K562 (cell line): ENCODE data around the gene DYNC1H1. TPM values are rescaled to one million over a fixed set of nuclear protein-coding genes. Genes with fewer than 3 reads are reported as not detected.

Source experiments
- BRCA1 ChIP-seq, 2 experiments: fragments of 450-650 bp in 1 of 2; sonication (generic) in 1 of 2; formaldehyde crosslinking in 1 of 2; IDR thresholded peaks; 2 replicates each; pipeline versions ENCODE4 v1.5.0 to v1.6.1; 2017 to 2020; ENCODE audit warnings: mild to moderate bottlenecking in 1 of 2, missing genetic modification reagents in 1 of 2
- C11orf30 ChIP-seq: fragments of 450-650 bp; IDR thresholded peaks from 2 replicates; pipeline ENCODE4 v1.6.1; 2016; ENCODE audit warnings: low read depth, mild to moderate bottlenecking
- E2F4 ChIP-seq: sonication (generic); formaldehyde crosslinking; IDR thresholded peaks from 2 replicates; pipeline ENCODE4 v1.8.0; 2022; ENCODE audit warnings: mild to moderate bottlenecking, low read depth, missing genetic modification reagents
- E2F8 ChIP-seq: fragments of 450-650 bp; IDR thresholded peaks from 2 replicates; pipeline ENCODE4 v1.7.1; 2018; ENCODE audit warnings: mild to moderate bottlenecking, low read depth; ENCODE audit not compliant: partially characterized antibody
- FOSL1 ChIP-seq: fragments of 200-800 bp; sonication (Bioruptor generic); conservative IDR thresholded peaks from 2 replicates; pipeline ENCODE4 v1.6.1; 2016; ENCODE audit warnings: missing genetic modification characterization, missing compliant biosample characterization
- HDAC6 ChIP-seq: IDR thresholded peaks from 2 replicates; pipeline ENCODE4 v1.6.1; 2012; ENCODE audit warnings: low read depth, mild to moderate bottlenecking, control low read depth, inconsistent platforms, low read length, moderate library complexity
- IFI16 ChIP-seq: fragments of 250-450 bp; sonication (Bioruptor Pico); IDR thresholded peaks from 2 replicates; pipeline ENCODE4 v2.1.2; 2022; ENCODE audit warnings: mild to moderate bottlenecking, inconsistent platforms
- MEF2D ChIP-seq: conservative IDR thresholded peaks from 2 replicates; pipeline ENCODE4 v1.6.1; 2016; ENCODE audit warnings: low read depth, missing genetic modification characterization, missing compliant biosample characterization
- NFE2 ChIP-seq: IDR thresholded peaks from 2 replicates; pipeline ENCODE4 v1.6.1; 2014; ENCODE audit warnings: antibody characterized with exemption, low read depth
- NR2F6 ChIP-seq: fragments of 450-650 bp; formaldehyde crosslinking; IDR thresholded peaks from 2 replicates; pipeline ENCODE4 v1.4.0; 2020; ENCODE audit warnings: mild to moderate bottlenecking
- NUFIP1 ChIP-seq: fragments of 450-650 bp; IDR thresholded peaks from 2 replicates; pipeline ENCODE4 v1.6.1; 2018; ENCODE audit not compliant: partially characterized antibody
- RCOR1 ChIP-seq, 2 experiments: IDR thresholded peaks; 2 replicates each; pipeline ENCODE4 v1.6.1; 2012; ENCODE audit warnings: low read depth in 2 of 2, low read length in 2 of 2, borderline replicate concordance in 1 of 2, improper control_type of control experiment in 1 of 2
- SREBF2 ChIP-seq: sonication (generic); formaldehyde crosslinking; IDR thresholded peaks from 2 replicates; pipeline ENCODE4 v1.4.0; 2020; ENCODE audit warnings: mild to moderate bottlenecking, missing genetic modification reagents
- TAF15 ChIP-seq: fragments of 200-400 bp; formaldehyde crosslinking; IDR thresholded peaks from 2 replicates; pipeline ENCODE4 v1.6.1; 2017; ENCODE audit warnings: mild to moderate bottlenecking, low read depth, low read length, moderate library complexity
- ZBTB33 ChIP-seq: sonication (generic); formaldehyde crosslinking; IDR thresholded peaks from 2 replicates; pipeline ENCODE4 v1.8.1; 2023; ENCODE audit warnings: mild to moderate bottlenecking, missing genetic modification reagents
- ZFPM2 ChIP-seq: fragments of 250-450 bp; sonication (Bioruptor Pico); IDR thresholded peaks from 2 replicates; pipeline ENCODE4 v1.5.1; 2022; ENCODE audit warnings: mild to moderate bottlenecking
- ZNF121 ChIP-seq: sonication (generic); formaldehyde crosslinking; conservative IDR thresholded peaks from 2 replicates; pipeline ENCODE4 v1.8.0; 2022; ENCODE audit warnings: missing genetic modification reagents
- ZNF282 ChIP-seq: sonication (generic); formaldehyde crosslinking; IDR thresholded peaks from 2 replicates; pipeline ENCODE4 v1.8.1; 2023; ENCODE audit warnings: missing genetic modification reagents
- ZNF324 ChIP-seq: fragments of 250-450 bp; sonication (Bioruptor Pico); IDR thresholded peaks from 2 replicates; pipeline ENCODE4 v1.4.0; 2020; ENCODE audit warnings: mild to moderate bottlenecking
- polyA plus RNA-seq, 8 experiments: library from polyadenylated mRNA; depleted of rRNA in 4 of 8; stranded (reverse) in 5 of 8; unstranded in 3 of 8; fragments of >200 nt; fragmentation: Nextera tagmentation in 2 of 8; fragmentation: Illumina TruSeq in 1 of 8; extraction: Ambion mirVana in 2 of 8; extraction: Trizol in 1 of 8; gene quantifications; 2 replicates each; pipeline versions ENCODE4 v1.2.1 to v1.2.3, GENCODE V29; 2011 to 2014; ENCODE audit warnings: inconsistent platforms in 1 of 8, missing spikeins in 1 of 8
- total RNA-seq, 7 experiments: library from RNA; depleted of rRNA in 6 of 7; stranded (reverse); fragments of >200 nt in 6 of 7; fragmentation: Illumina TruSeq in 2 of 7; extraction: Trizol in 2 of 7; gene quantifications; 2 replicates each; pipeline versions ENCODE4 v1.2.1 to v1.2.3, GENCODE V29; 2011 to 2021; ENCODE audit warnings: low replicate concordance in 1 of 7

DYNC1H1 gene
- total and polyA plus RNA-seq, 9 of the 15 experiments (the other 6 are each of a cell fraction or from before 2014, with no cell fraction given): 31.9 to 335 (median 115) TPM

- TF ChIP-seq ZFPM2 (no peak), HDAC6 (no peak), FOSL1 (tag) (no peak), BRCA1 (IDR thresholded peaks at IDR 0.05) (no peak), BRCA1 (CRISPR knock-in tag; IDR thresholded peaks at IDR 0.05) (no peak), C11orf30 (no peak), E2F8 (peak; percentile 19), E2F4 (CRISPR knock-in tag) (no peak), ZNF282 (CRISPR knock-in tag) (no peak), TAF15 (no peak), MEF2D (no peak), SREBF2 (CRISPR knock-in tag) (no peak), NFE2 (no peak), ZBTB33 (CRISPR knock-in tag) (peak; percentile 89; the same call in 1 of the 2 replicates), ZNF121 (peak; percentile 68), ZNF324 (CRISPR knock-in tag) (no peak), RCOR1 (IDR thresholded peaks at IDR 0.05; ENCODE audit: borderline replicate concordance in 1 of 2, low read depth in 2 of 2, low read length in 2 of 2) (0 out of 4 replicates have a peak, but pooled peaks of 1 of the 2 experiments have one; percentile 9), NR2F6 (CRISPR knock-in tag) (no peak), NUFIP1 (no peak), IFI16 (CRISPR knock-in tag) (no peak)
These were observed 82.2 kb downstream of the DYNC1H1 start (continued) for GRCh38 chr14:102046337-102047278.
